Suppressor macrophage (primary cell): Measurements from ENCODE around the gene USP36.
"Not testable (repeated sequence)": the region's sequence is repeated elsewhere in the genome, so short reads cannot be mapped to it uniquely, and the experiment has no call there.

Source experiments
- DNase-seq, 4 experiments: peaks; one replicate each; pipeline ENCODE4 v3.0.0-alpha.2; 2020 to 2022
- total RNA-seq, 17 experiments: gene quantifications; one replicate each; lab custom pipeline; 2026; ENCODE audit warnings: mixed read lengths in 6 of 17, inconsistent platforms in 3 of 17; lab: John Stamatoyannopoulos, UW

The USP36 gene
- 5.1 to 60.3 (median 29.0) reads per million in 17 experiments for total RNA-seq

- peak; percentile 100 for DNase-seq
Measured at GRCh38 chr17:78840780-78841611, at the start of gene USP36. Gene USP36, minus strand, starts transcription at chr17:78840814. Its CDS starts 4,451 bp downstream, at chr17:78836363.

- peak in 1 of 4 experiments; percentile 26 for DNase-seq
Measured at GRCh38 chr17:78890096-78890495, 49.5 kb upstream of the USP36 start.

- peak; percentile 82 to 90 (median 88) for DNase-seq
Measured at GRCh38 chr17:78889531-78889930, 48.9 kb upstream of the USP36 start.

GRCh38 chr17:78888941-78889518 lies 48.4 kb upstream of the USP36 start:
- DNase-seq, result no peak

GRCh38 chr17:78886954-78887353 lies 46.3 kb upstream of the USP36 start:
- no peak for DNase-seq

- no peak for DNase-seq
Measured at GRCh38 chr17:78885956-78886355, 45.3 kb upstream of the USP36 start.

GRCh38 chr17:78884876-78885667 lies 44.5 kb upstream of the USP36 start:
- DNase-seq, result no peak

GRCh38 chr17:78884148-78884825 lies 43.7 kb upstream of the USP36 start:
- DNase-seq, result peak in 3 of 4 experiments; percentile 39 to 62 (median 57)

- DNase-seq, result peak; percentile 91 to 96 (median 94)
Measured at GRCh38 chr17:78883533-78884131, 43.0 kb upstream of the USP36 start.

GRCh38 chr17:78883089-78883532 lies 42.5 kb upstream of the USP36 start:
- peak; percentile 88 to 96 (median 92) for DNase-seq

GRCh38 chr17:78882540-78883088 lies 42.0 kb upstream of the USP36 start:
- peak; percentile 41 to 70 (median 51) for DNase-seq

GRCh38 chr17:78879635-78880186 lies 39.1 kb upstream of the USP36 start:
- peak; percentile 65 to 87 (median 76) for DNase-seq

- DNase-seq, result no peak
Measured at GRCh38 chr17:78878871-78879527, 38.4 kb upstream of the USP36 start.

GRCh38 chr17:78878261-78878660 lies 37.6 kb upstream of the USP36 start:
- no peak for DNase-seq

- DNase-seq, result not testable (repeated sequence)
Measured at GRCh38 chr17:78876954-78877517, 36.4 kb upstream of the USP36 start.

GRCh38 chr17:78876094-78876597 lies 35.5 kb upstream of the USP36 start:
- DNase-seq, result no peak

GRCh38 chr17:78875363-78876093 lies 34.9 kb upstream of the USP36 start:
- peak; percentile 43 to 69 (median 64) for DNase-seq

GRCh38 chr17:78873519-78874340 lies 33.1 kb upstream of the USP36 start:
- DNase-seq, result no peak
